ENCODE measurements around the gene EPB41L3.
"Not testable (repeated sequence)": the region's sequence is repeated elsewhere in the genome, so short reads cannot be mapped to it uniquely, and the experiment has no call there.

- TF ChIP-seq, protein P1, sequence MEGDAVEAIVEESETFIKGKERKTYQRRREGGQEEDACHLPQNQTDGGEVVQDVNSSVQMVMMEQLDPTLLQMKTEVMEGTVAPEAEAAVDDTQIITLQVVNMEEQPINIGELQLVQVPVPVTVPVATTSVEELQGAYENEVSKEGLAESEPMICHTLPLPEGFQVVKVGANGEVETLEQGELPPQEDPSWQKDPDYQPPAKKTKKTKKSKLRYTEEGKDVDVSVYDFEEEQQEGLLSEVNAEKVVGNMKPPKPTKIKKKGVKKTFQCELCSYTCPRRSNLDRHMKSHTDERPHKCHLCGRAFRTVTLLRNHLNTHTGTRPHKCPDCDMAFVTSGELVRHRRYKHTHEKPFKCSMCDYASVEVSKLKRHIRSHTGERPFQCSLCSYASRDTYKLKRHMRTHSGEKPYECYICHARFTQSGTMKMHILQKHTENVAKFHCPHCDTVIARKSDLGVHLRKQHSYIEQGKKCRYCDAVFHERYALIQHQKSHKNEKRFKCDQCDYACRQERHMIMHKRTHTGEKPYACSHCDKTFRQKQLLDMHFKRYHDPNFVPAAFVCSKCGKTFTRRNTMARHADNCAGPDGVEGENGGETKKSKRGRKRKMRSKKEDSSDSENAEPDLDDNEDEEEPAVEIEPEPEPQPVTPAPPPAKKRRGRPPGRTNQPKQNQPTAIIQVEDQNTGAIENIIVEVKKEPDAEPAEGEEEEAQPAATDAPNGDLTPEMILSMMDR (IDR thresholded peaks at IDR 0.05): not testable (repeated sequence)
- not testable (repeated sequence) for TF ChIP-seq POLR2A (IDR thresholded peaks at IDR 0.05)
Observed at GRCh38 chr18:5488044-5488443, 55.8 kb downstream of the EPB41L3 start.
